ENCODE data around the gene CA4.

Gene CA4

GRCh38 chr17:60127068-60128064 lies 22.4 kb upstream of the CA4 start:
- DNase-seq (ENCODE audit: low read depth): no peak
- H3K4me3 ChIP-seq (ENCODE audit: low read depth, low read length): no peak overlapping the region
- no peak for TF ChIP-seq POLR2A (IDR thresholded peaks at IDR 0.05; ENCODE audit: extremely low read depth, insufficient read length)
- TF ChIP-seq CTCF (IDR thresholded peaks at IDR 0.05; ENCODE audit: low read depth, low read length): no peak
- TF ChIP-seq MAX (IDR thresholded peaks at IDR 0.05; ENCODE audit: low read depth, low read length): no peak
- no peak for TF ChIP-seq MYC (IDR thresholded peaks at IDR 0.05; ENCODE audit: low read depth, low read length)

GRCh38 chr17:60128171-60128859 lies 21.5 kb upstream of the CA4 start:
- TF ChIP-seq MAX (IDR thresholded peaks at IDR 0.05; ENCODE audit: low read depth, low read length) (no peak), POLR2A (IDR thresholded peaks at IDR 0.05; ENCODE audit: extremely low read depth, insufficient read length) (no peak), MYC (IDR thresholded peaks at IDR 0.05; ENCODE audit: low read depth, low read length) (no peak), CTCF (IDR thresholded peaks at IDR 0.05; ENCODE audit: low read depth, low read length) (no peak)
- no peak overlapping the region for H3K4me3 ChIP-seq (ENCODE audit: low read depth, low read length)
- DNase-seq (ENCODE audit: low read depth): no peak

GRCh38 chr17:60129164-60129563 lies 20.6 kb upstream of the CA4 start:
- H3K4me3 ChIP-seq (ENCODE audit: low read depth, low read length): no peak overlapping the region
- TF ChIP-seq MYC (IDR thresholded peaks at IDR 0.05; ENCODE audit: low read depth, low read length): no peak
- TF ChIP-seq MAX (IDR thresholded peaks at IDR 0.05; ENCODE audit: low read depth, low read length): no peak
- TF ChIP-seq POLR2A (IDR thresholded peaks at IDR 0.05; ENCODE audit: extremely low read depth, insufficient read length): no peak
- no peak for TF ChIP-seq CTCF (IDR thresholded peaks at IDR 0.05; ENCODE audit: low read depth, low read length)
- no peak for DNase-seq (ENCODE audit: low read depth)

GRCh38 chr17:60130466-60130865 lies 19.3 kb upstream of the CA4 start:
- no peak overlapping the region for H3K4me3 ChIP-seq (ENCODE audit: low read depth, low read length)
- DNase-seq (ENCODE audit: low read depth): no peak

More at GRCh38 chr17:60130466-60130865, 19.3 kb upstream of the CA4 start:
- TF ChIP-seq MYC (IDR thresholded peaks at IDR 0.05; ENCODE audit: low read depth, low read length) (no peak), MAX (IDR thresholded peaks at IDR 0.05; ENCODE audit: low read depth, low read length) (no peak), CTCF (IDR thresholded peaks at IDR 0.05; ENCODE audit: low read depth, low read length) (no peak), POLR2A (IDR thresholded peaks at IDR 0.05; ENCODE audit: extremely low read depth, insufficient read length) (no peak)

Data from NB4 (cell line).